Nephron progenitor cell (in vitro differentiated cells): ENCODE measurements around the gene ACVR2B.

Source experiments
- DNase-seq: peaks from one replicate; pipeline ENCODE4 v3.0.0; 2021
- H3K27ac Mint-ChIP-seq: 2 replicates; pipeline ENCODE4 v1.8.0; 2021; ENCODE audit warnings: mild to moderate bottlenecking, moderate library complexity, mixed read lengths
- H3K27me3 Mint-ChIP-seq: 2 replicates; pipeline ENCODE4 v1.8.0; 2021; ENCODE audit warnings: mild to moderate bottlenecking, low read depth, mixed read lengths; ENCODE audit not compliant: poor library complexity
- H3K36me3 Mint-ChIP-seq: 2 replicates; pipeline ENCODE4 v1.8.0; 2021; ENCODE audit warnings: low read depth, mixed read lengths
- H3K4me1 Mint-ChIP-seq: 2 replicates; pipeline ENCODE4 v1.8.0; 2021; ENCODE audit warnings: mixed read lengths
- H3K4me3 Mint-ChIP-seq: 2 replicates; pipeline ENCODE4 v1.8.0; 2021; ENCODE audit warnings: mild to moderate bottlenecking, moderate library complexity, mixed read lengths
- H3K9me3 Mint-ChIP-seq: 2 replicates; pipeline ENCODE4 v1.8.0; 2021; ENCODE audit warnings: mild to moderate bottlenecking, moderate library complexity, mixed read lengths
- CTCF ChIP-seq: fragments of 200-600 bp; sonication (generic); IDR thresholded peaks from 2 replicates; pipeline ENCODE4 v1.5.0; 2021; ENCODE audit warnings: antibody characterized with exemption

The ACVR2B gene

DNA sequence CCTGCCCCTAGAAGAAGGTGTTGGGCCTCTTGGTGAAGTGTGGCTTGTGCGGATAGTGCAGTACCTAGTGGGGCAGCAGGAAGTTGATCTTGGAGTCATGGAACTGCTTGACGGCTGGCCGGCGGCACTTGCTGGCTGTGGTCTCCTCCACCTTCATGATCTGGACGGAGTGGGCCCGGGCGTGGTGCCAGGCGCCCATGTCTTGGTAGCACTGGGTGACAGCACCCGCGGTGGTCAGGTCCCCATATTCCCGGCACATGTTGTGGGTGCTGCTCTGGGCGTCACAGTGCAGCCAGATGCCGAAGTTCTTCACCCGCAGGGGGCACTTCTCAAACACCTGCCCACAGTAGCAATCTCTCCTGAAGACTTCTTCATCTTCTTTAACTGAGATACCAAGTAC lies 73.1 kb downstream of the ACVR2B start:
- DNase-seq, result no peak
- no peak for TF ChIP-seq CTCF
- H3K27me3 Mint-ChIP-seq, result no peaks in the 10 kb centered on the region
- no peaks in the 10 kb centered on the region for H3K9me3 Mint-ChIP-seq
- no peak overlapping the region for H3K27ac Mint-ChIP-seq
- no peak overlapping the region for H3K4me3 Mint-ChIP-seq
- no peaks in the 10 kb centered on the region for H3K4me1 Mint-ChIP-seq
- H3K36me3 Mint-ChIP-seq, result peaks cover 63% of the 10 kb centered on the region

- Mint-ChIP-seq H3K36me3 (peaks cover 59% of the 10 kb centered on the region), H3K4me1 (peaks cover 12% of the 10 kb centered on the region), H3K27ac (no peak overlapping the region), H3K4me3 (no peak overlapping the region), H3K27me3 (peaks cover 11% of the 10 kb centered on the region), H3K9me3 (no peaks in the 10 kb centered on the region)
- no peak for DNase-seq
- no peak for TF ChIP-seq CTCF
Observed at GRCh38 chr3:38528457-38528856, 74.8 kb downstream of the ACVR2B start.

- Mint-ChIP-seq H3K27ac (no peak overlapping the region), H3K27me3 (peaks cover 11% of the 10 kb centered on the region), H3K36me3 (peaks cover 43% of the 10 kb centered on the region), H3K4me3 (no peak overlapping the region), H3K9me3 (peaks cover 16% of the 10 kb centered on the region), H3K4me1 (peaks cover 12% of the 10 kb centered on the region)
- no peak for TF ChIP-seq CTCF
- DNase-seq, result no peak
Observed at GRCh38 chr3:38532529-38532928, 78.8 kb downstream of the ACVR2B start.

GRCh38 chr3:38533285-38533976 lies 79.7 kb downstream of the ACVR2B start:
- H3K4me1 Mint-ChIP-seq, result peaks cover 12% of the 10 kb centered on the region
- H3K4me3 Mint-ChIP-seq, result no peak overlapping the region
- H3K27me3 Mint-ChIP-seq, result peaks cover 11% of the 10 kb centered on the region
- peak overlapping the region; percentile 52 for H3K27ac Mint-ChIP-seq
- H3K9me3 Mint-ChIP-seq, result peaks cover 16% of the 10 kb centered on the region
- DNase-seq, result no peak
- no peak for TF ChIP-seq CTCF
- peaks cover 40% of the 10 kb centered on the region for H3K36me3 Mint-ChIP-seq

GRCh38 chr3:38534180-38534579 lies 80.5 kb downstream of the ACVR2B start:
- H3K4me1 Mint-ChIP-seq, result peaks cover 12% of the 10 kb centered on the region

More at GRCh38 chr3:38534180-38534579, 80.5 kb downstream of the ACVR2B start:
- Mint-ChIP-seq H3K9me3 (peaks cover 16% of the 10 kb centered on the region), H3K36me3 (peaks cover 37% of the 10 kb centered on the region), H3K27me3 (peaks cover 11% of the 10 kb centered on the region), H3K4me3 (no peak overlapping the region), H3K27ac (no peak overlapping the region)
- no peak for DNase-seq
- TF ChIP-seq CTCF, result no peak
